Activated naive CD8-positive, alpha-beta T cell (primary cell): Measurements from ENCODE around the gene MESP2.
A peak's percentile ranks its signal among the peaks of the same experiment; 100 is the strongest.

Experiments used
- H3K27ac Mint-ChIP-seq: one replicate; pipeline ENCODE4 v1.8.0; 2021; ENCODE audit warnings: mixed read lengths
- H3K27me3 Mint-ChIP-seq: one replicate; pipeline ENCODE4 v1.8.0; 2021; ENCODE audit warnings: mixed read lengths
- H3K36me3 Mint-ChIP-seq: one replicate; pipeline ENCODE4 v1.8.0; 2021; ENCODE audit warnings: mixed read lengths
- H3K4me1 Mint-ChIP-seq: one replicate; pipeline ENCODE4 v1.8.0; 2021; ENCODE audit warnings: low read depth, mixed read lengths
- H3K4me3 Mint-ChIP-seq: one replicate; pipeline ENCODE4 v1.8.0; 2021; ENCODE audit warnings: mild to moderate bottlenecking, mixed read lengths
- H3K9me3 Mint-ChIP-seq: one replicate; pipeline ENCODE4 v1.8.0; 2021; ENCODE audit warnings: low read depth, mixed read lengths

Gene MESP2

GRCh38 chr15:89766357-89767311 lies 9.5 kb upstream of the MESP2 start:
- Mint-ChIP-seq H3K36me3 (no peaks in the 10 kb centered on the region), H3K4me3 (no peak overlapping the region), H3K27ac (no peak overlapping the region), H3K9me3 (no peaks in the 10 kb centered on the region), H3K27me3 (no peaks in the 10 kb centered on the region), H3K4me1 (no peaks in the 10 kb centered on the region)

- no peak overlapping the region for H3K4me3 Mint-ChIP-seq
- H3K36me3 Mint-ChIP-seq, result no peaks in the 10 kb centered on the region
- H3K27me3 Mint-ChIP-seq, result no peaks in the 10 kb centered on the region
- H3K4me1 Mint-ChIP-seq, result no peaks in the 10 kb centered on the region
- H3K27ac Mint-ChIP-seq, result no peak overlapping the region
- H3K9me3 Mint-ChIP-seq, result no peaks in the 10 kb centered on the region
Measured at GRCh38 chr15:89767411-89767915, 8.7 kb upstream of the MESP2 start.

DNA sequence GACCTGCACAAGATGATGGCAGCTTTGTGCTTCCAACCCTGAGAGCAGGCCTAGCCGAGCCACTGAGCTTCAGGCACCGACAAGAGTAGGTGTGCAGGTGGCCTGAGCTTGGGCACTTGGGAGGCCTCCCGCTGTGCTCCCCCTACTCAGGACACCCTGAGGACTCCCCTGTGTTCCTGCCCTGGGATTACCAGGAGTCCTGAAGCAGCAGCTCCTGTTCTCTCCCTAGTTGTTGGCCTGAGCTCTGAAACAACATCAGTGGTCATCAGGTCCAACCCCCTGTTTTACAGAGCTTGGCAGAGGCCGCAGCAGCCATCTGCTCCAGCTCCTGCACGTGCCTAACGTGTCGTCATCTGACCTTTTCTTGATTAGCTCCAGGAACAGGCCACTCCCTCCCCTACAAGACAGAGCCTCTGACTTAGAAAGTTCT lies 8.0 kb upstream of the MESP2 start:
- Mint-ChIP-seq H3K4me3 (no peak overlapping the region), H3K9me3 (no peaks in the 10 kb centered on the region), H3K36me3 (no peaks in the 10 kb centered on the region), H3K27ac (no peak overlapping the region), H3K4me1 (no peaks in the 10 kb centered on the region), H3K27me3 (no peaks in the 10 kb centered on the region)

- Mint-ChIP-seq H3K9me3 (no peaks in the 10 kb centered on the region), H3K4me1 (no peaks in the 10 kb centered on the region), H3K27me3 (peaks cover 2% of the 10 kb centered on the region), H3K36me3 (no peaks in the 10 kb centered on the region), H3K27ac (no peak overlapping the region), H3K4me3 (no peak overlapping the region)
Measured at GRCh38 chr15:89769366-89769765, 6.8 kb upstream of the MESP2 start.

DNA sequence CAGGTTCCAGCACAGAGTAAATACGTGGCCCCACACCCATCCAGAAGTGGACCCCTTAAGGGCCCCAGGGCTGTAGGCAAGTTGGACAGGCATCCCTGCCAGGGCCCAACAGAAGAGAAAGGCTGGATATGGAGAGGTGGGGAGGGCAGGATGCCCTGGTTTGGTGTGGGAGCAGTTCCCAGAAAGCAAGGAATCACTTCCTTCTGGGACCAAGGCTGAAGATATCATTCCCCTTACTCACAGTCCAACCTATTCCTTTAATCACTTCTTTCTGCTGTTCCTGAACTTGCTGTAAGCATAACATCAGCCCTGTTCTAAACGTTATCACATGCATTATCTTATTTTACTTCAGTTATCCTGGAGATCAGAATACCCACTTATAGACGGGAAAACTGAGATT lies 6.1 kb upstream of the MESP2 start:
- H3K36me3 Mint-ChIP-seq, result no peaks in the 10 kb centered on the region
- H3K9me3 Mint-ChIP-seq, result no peaks in the 10 kb centered on the region
- no peaks in the 10 kb centered on the region for H3K4me1 Mint-ChIP-seq
- H3K27me3 Mint-ChIP-seq, result peaks cover 2% of the 10 kb centered on the region
- no peak overlapping the region for H3K4me3 Mint-ChIP-seq
- H3K27ac Mint-ChIP-seq, result peak overlapping the region; percentile 5

- Mint-ChIP-seq H3K27ac (no peak overlapping the region), H3K4me1 (peaks cover 1% of the 10 kb centered on the region), H3K27me3 (peaks cover 6% of the 10 kb centered on the region), H3K4me3 (no peak overlapping the region), H3K36me3 (no peaks in the 10 kb centered on the region), H3K9me3 (no peaks in the 10 kb centered on the region)
Measured at GRCh38 chr15:89772932-89773583, 3.1 kb upstream of the MESP2 start.

DNA sequence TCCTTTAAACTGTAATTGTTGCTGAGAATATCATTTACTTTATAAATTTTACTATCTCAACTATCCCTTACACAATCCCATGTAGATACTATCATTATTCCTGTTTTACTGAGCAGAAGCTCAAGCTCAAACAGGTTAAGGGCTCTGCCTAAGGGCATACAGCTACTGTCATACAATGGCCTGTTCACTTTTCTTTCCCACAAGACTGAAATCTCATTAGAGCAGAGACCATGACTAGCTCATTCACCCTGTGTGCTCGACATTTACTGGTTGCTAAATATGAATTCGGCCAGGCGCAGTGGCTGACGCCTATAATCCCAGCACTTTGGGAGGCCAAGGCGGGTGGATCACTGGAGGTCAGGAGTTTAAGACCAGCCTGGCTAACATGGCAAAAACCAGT lies 1.6 kb upstream of the MESP2 start:
- no peak overlapping the region for H3K4me3 Mint-ChIP-seq
- H3K36me3 Mint-ChIP-seq, result no peaks in the 10 kb centered on the region
- peaks cover 1% of the 10 kb centered on the region for H3K4me1 Mint-ChIP-seq
- H3K27ac Mint-ChIP-seq, result no peak overlapping the region
- peaks cover 6% of the 10 kb centered on the region for H3K27me3 Mint-ChIP-seq
- H3K9me3 Mint-ChIP-seq, result no peaks in the 10 kb centered on the region

GRCh38 chr15:89775815-89776214 lies 317 bp upstream of the MESP2 start:
- H3K27me3 Mint-ChIP-seq, result peaks cover 11% of the 10 kb centered on the region
- peaks cover 1% of the 10 kb centered on the region for H3K4me1 Mint-ChIP-seq
- no peaks in the 10 kb centered on the region for H3K9me3 Mint-ChIP-seq
- no peak overlapping the region for H3K27ac Mint-ChIP-seq
- no peaks in the 10 kb centered on the region for H3K36me3 Mint-ChIP-seq
- peak overlapping the region; percentile 17 for H3K4me3 Mint-ChIP-seq

GRCh38 chr15:89777073-89777751 lies 1.1 kb downstream of the MESP2 start:
- no peaks in the 10 kb centered on the region for H3K9me3 Mint-ChIP-seq
- peaks cover 13% of the 10 kb centered on the region for H3K27me3 Mint-ChIP-seq

DNA sequence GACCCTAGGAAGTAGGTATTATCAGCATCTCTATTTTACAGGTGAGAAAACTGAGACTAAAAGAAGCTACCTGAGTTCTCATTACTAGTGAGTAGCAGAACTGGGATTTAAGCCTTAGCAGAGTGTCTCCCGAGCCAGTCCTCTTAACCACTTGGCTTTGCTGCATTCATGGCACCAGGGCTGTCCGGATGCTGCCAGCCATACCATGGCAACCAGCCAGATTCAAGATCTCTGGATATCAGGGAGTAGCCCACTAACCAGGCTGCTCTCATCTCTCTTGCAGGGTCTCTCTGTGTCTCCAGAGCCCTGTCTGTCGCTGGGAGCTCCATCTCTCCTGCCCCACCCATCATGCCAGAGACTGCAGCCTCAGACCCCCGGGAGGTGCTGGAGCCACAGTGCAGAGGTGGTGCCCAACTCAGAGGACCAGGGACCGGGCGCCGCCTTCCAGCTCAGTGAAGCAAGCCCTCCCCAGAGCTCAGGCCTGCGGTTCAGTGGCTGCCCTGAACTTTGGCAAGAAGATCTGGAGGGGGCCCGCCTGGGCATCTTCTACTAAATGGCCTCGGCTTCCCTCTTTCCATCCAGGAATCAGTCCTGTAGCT lies 1.7 kb downstream of the MESP2 start:
- Mint-ChIP-seq H3K36me3 (no peaks in the 10 kb centered on the region), H3K27me3 (peaks cover 13% of the 10 kb centered on the region), H3K27ac (no peak overlapping the region), H3K4me3 (no peak overlapping the region), H3K9me3 (no peaks in the 10 kb centered on the region), H3K4me1 (peaks cover 1% of the 10 kb centered on the region)

More at GRCh38 chr15:89777073-89777751, 1.1 kb downstream of the MESP2 start:
- Mint-ChIP-seq H3K36me3 (no peaks in the 10 kb centered on the region), H3K27ac (no peak overlapping the region), H3K4me3 (peak overlapping the region; percentile 38), H3K4me1 (peaks cover 1% of the 10 kb centered on the region)

GRCh38 chr15:89778861-89779260 lies 2.7 kb downstream of the MESP2 start:
- Mint-ChIP-seq H3K27me3 (peaks cover 13% of the 10 kb centered on the region), H3K36me3 (no peaks in the 10 kb centered on the region), H3K27ac (no peak overlapping the region), H3K9me3 (no peaks in the 10 kb centered on the region), H3K4me1 (peaks cover 1% of the 10 kb centered on the region), H3K4me3 (no peak overlapping the region)

- Mint-ChIP-seq H3K27ac (no peak overlapping the region), H3K4me3 (no peak overlapping the region), H3K36me3 (no peaks in the 10 kb centered on the region), H3K4me1 (peaks cover 1% of the 10 kb centered on the region), H3K27me3 (peaks cover 11% of the 10 kb centered on the region), H3K9me3 (no peaks in the 10 kb centered on the region)
Measured at GRCh38 chr15:89780601-89781000, 4.5 kb downstream of the MESP2 start.

- no peak overlapping the region for H3K4me3 Mint-ChIP-seq
- peaks cover 1% of the 10 kb centered on the region for H3K4me1 Mint-ChIP-seq
- no peaks in the 10 kb centered on the region for H3K36me3 Mint-ChIP-seq
- H3K27me3 Mint-ChIP-seq, result peaks cover 10% of the 10 kb centered on the region
- H3K27ac Mint-ChIP-seq, result no peak overlapping the region
- H3K9me3 Mint-ChIP-seq, result no peaks in the 10 kb centered on the region
Measured at GRCh38 chr15:89781055-89781454, 4.9 kb downstream of the MESP2 start.

DNA sequence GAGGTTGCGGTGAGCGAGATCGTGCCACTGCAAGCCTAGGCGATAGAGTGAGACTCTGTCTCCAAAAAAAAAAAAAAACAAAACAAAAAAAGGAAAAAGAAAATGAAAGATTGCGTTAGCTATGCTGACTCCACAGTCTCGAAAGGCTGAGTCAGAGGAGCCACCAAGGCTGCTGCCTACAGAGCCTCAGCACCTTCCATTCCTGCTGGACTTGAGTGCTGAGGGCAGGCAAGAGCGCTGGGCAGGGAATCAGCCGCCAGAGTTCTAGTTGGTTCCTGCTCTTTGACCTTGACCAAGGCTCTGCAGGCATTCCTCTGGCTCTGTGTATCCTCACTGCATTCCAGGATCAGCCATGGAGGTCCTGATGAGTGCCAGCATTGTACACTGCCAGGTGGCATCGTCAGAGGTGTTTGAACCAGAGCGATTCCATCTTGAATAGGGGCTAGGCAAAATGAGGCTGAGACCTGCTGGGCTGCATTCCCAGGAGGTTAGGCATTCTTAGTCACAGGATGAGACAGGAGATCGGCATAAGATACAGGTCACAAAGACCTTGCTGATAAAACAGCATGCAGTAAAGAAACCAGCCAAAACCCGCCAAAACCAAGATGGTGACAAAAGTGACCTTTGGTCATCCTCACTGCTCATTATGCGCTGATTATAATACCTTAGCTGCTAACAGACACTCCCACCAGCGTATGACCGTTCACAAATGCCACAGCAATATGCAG lies 5.9 kb downstream of the MESP2 start:
- H3K9me3 Mint-ChIP-seq, result no peaks in the 10 kb centered on the region
- no peak overlapping the region for H3K27ac Mint-ChIP-seq
- H3K27me3 Mint-ChIP-seq, result peaks cover 10% of the 10 kb centered on the region
- H3K4me3 Mint-ChIP-seq, result no peak overlapping the region
- no peaks in the 10 kb centered on the region for H3K36me3 Mint-ChIP-seq
- H3K4me1 Mint-ChIP-seq, result peaks cover 1% of the 10 kb centered on the region
